T-helper 1 cell treated with Interleukin-12 subunit alpha and Interleukin-12 subunit beta and Interleukin-4 antibody, amounts not matched to agents 30 μg/mL and 1 μg/mL, for 36 hours (primary cell): Measurements from ENCODE around the gene MYO3B.
"Not testable (repeated sequence)": the region's sequence is repeated elsewhere in the genome, so short reads cannot be mapped to it uniquely, and the experiment has no call there.

ENCODE experiments used
- H3K27ac Mint-ChIP-seq: one replicate; pipeline ENCODE4 v1.8.0; 2021; ENCODE audit warnings: mild to moderate bottlenecking, mixed read lengths
- H3K27me3 Mint-ChIP-seq: one replicate; pipeline ENCODE4 v1.8.0; 2021; ENCODE audit warnings: low read depth, mixed read lengths
- H3K36me3 Mint-ChIP-seq: one replicate; pipeline ENCODE4 v1.8.0; 2021; ENCODE audit warnings: low read depth, mixed read lengths
- H3K4me1 Mint-ChIP-seq: one replicate; pipeline ENCODE4 v1.8.0; 2021; ENCODE audit warnings: low read depth, mixed read lengths
- H3K4me3 Mint-ChIP-seq: one replicate; pipeline ENCODE4 v1.8.0; 2021; ENCODE audit warnings: mild to moderate bottlenecking, moderate library complexity, mixed read lengths
- H3K9me3 Mint-ChIP-seq: one replicate; pipeline ENCODE4 v1.8.0; 2021; ENCODE audit warnings: mixed read lengths

The MYO3B gene

GRCh38 chr2:170189757-170190156 lies 11.8 kb downstream of the MYO3B start:
- peaks cover 8% of the 10 kb centered on the region for H3K27me3 Mint-ChIP-seq
- H3K36me3 Mint-ChIP-seq = no peaks in the 10 kb centered on the region
- H3K27ac Mint-ChIP-seq = no peak overlapping the region
- H3K4me1 Mint-ChIP-seq = no peaks in the 10 kb centered on the region
- peaks cover 33% of the 10 kb centered on the region for H3K9me3 Mint-ChIP-seq
- H3K4me3 Mint-ChIP-seq = no peak overlapping the region

DNA sequence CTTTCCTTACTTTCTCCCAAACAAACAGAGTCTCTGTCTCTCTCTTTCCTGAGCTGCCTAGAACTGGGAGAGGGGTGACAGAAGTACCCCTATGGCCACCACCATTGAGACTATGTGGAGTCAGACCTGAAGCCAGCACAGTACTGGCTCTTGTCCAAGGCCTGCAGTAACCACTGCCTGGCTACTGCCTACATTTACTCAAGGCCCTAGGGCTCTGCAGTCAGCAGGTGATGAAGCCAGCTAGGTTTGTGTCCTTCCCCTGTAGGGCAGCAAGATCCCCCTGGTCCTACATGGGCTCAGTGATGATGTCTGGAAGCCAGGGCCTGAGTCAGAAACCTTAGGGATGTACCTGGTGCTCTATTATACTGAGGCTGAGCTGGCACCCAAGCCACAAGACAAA lies 12.2 kb downstream of the MYO3B start:
- Mint-ChIP-seq H3K4me3 (no peak overlapping the region), H3K27me3 (peaks cover 8% of the 10 kb centered on the region), H3K9me3 (peaks cover 33% of the 10 kb centered on the region), H3K4me1 (no peaks in the 10 kb centered on the region), H3K36me3 (no peaks in the 10 kb centered on the region), H3K27ac (no peak overlapping the region)

DNA sequence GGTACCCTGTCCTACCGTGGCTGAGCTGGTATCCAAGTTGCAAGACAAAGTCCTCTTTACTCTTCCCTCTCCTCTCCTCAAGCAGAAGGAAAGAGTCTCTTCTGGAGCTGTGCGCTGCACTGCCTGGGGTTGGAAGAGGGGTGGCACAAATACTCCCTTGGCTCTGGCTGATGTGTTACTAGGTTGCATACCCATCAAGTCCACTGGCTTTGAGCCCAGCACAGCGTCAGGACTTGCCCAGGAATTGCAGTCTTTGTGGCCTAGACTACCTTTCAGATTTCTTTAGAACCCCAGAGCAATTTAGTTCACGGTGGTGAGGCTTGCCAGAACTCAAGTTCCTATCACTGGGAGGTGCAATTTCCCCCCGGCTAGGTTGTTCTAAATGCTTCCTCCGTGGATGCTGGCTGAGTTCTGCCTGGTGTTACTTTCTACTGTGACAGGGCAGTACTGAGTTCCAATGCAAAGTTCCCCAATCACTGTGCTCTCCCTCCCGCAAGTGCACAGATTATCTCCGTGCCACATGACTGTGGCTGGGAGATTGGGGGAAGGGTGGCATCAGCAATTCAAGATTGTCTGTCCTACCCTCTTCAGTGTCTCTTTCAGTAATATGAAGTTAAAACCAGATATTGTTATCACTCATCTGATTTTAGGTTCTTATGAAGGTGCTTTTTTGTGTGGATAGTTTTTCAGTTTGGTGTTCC lies 13.4 kb downstream of the MYO3B start:
- peaks cover 33% of the 10 kb centered on the region for H3K9me3 Mint-ChIP-seq
- H3K27ac Mint-ChIP-seq = no peak overlapping the region
- no peaks in the 10 kb centered on the region for H3K36me3 Mint-ChIP-seq
- peaks cover 8% of the 10 kb centered on the region for H3K27me3 Mint-ChIP-seq
- H3K4me1 Mint-ChIP-seq = no peaks in the 10 kb centered on the region
- no peak overlapping the region for H3K4me3 Mint-ChIP-seq

DNA sequence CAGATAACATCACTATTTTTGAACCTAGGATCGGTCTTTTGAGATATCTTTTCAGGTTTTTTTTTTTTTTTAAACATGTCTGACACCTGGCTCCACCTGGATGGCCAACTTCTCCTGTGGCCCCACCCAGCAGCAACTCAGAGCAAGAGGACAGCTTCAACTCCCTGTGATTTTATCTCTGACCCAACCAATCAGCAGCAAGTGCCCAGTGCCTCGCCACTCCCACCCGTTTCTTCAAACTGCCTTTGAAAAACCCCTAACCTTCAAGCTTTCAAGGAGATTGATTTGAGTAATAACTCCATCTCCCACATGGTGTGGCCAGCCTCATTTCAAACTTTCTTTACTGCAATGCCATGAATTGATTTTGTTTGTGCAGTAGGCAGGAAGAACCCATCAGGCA lies 19.0 kb downstream of the MYO3B start:
- Mint-ChIP-seq H3K9me3 (no peaks in the 10 kb centered on the region), H3K27me3 (peaks cover 19% of the 10 kb centered on the region), H3K36me3 (no peaks in the 10 kb centered on the region), H3K27ac (no peak overlapping the region), H3K4me3 (no peak overlapping the region), H3K4me1 (no peaks in the 10 kb centered on the region)

DNA sequence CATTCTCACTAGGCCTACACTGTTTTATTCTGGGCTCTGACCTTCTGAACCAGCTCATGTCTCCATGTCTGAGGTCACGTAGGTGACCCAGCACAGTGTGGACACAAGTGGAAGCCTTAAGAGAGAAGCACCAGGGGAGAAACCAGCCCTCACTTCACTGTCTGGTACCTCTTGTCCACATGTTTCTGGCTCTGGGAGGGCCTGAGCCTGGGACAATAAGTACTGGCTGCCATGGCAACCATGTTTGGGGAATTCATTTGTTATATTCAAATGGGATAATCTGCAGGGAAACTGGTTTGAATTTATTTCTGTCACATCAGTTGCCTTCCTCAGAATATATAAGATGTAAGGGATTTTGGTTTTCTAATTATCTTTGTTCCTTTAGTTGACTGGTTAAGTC lies 23.3 kb downstream of the MYO3B start:
- H3K9me3 Mint-ChIP-seq = no peaks in the 10 kb centered on the region
- H3K27me3 Mint-ChIP-seq = peaks cover 29% of the 10 kb centered on the region
- no peaks in the 10 kb centered on the region for H3K4me1 Mint-ChIP-seq
- H3K27ac Mint-ChIP-seq = no peak overlapping the region
- H3K4me3 Mint-ChIP-seq = no peak overlapping the region
- no peaks in the 10 kb centered on the region for H3K36me3 Mint-ChIP-seq

DNA sequence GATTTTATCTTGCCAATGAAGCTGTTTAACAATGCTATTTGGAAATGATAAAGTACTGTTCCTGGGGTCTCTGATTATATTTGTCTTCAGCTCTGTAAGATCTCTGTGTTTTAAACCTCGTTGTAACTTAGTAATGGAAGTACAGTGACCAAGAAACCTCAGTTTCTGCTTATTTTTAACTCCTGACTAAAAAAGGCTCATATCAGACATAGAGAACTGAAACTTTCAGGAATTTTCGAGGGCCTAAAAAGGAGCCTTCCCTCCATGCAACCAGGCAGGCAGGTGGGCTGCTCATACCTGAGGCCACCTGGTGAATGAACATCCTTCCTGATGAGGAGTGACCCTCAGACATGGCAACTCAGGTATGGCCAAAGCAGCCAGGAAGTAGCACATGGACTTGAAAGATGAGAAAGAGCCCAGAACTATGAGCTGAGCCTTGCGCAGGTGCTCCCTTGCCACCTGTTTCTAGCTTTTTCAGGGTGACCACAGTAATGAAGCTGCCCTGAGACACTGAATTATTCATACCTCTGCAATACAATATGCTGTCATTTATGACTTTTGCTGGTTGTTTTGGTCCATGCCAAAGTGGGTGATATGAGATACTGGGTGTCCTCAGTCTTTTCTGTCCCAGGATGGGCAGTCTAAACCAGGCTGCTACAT lies 23.9 kb downstream of the MYO3B start:
- Mint-ChIP-seq H3K4me1 (no peaks in the 10 kb centered on the region), H3K4me3 (no peak overlapping the region), H3K9me3 (no peaks in the 10 kb centered on the region), H3K27ac (no peak overlapping the region), H3K27me3 (peaks cover 24% of the 10 kb centered on the region), H3K36me3 (no peaks in the 10 kb centered on the region)

DNA sequence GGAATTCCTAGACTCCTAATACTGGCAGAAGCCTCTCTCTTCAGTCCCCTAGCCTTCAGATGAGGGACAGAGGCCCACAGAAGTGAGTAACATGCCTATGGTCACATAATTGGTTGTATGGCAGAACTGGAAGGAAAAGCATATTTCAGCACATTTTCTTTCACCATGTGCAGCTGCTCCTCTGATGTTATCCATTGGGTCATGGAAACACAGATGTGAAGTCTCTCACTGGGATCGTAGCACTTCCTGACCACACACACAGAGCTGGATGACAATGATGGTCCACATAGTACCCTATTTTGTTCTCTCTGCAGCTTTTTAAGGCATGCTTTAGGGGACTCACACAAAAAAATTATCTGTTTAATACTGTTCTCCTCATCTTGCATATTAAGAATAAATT lies 24.5 kb downstream of the MYO3B start:
- H3K27me3 Mint-ChIP-seq = peaks cover 28% of the 10 kb centered on the region
- no peak overlapping the region for H3K27ac Mint-ChIP-seq
- H3K36me3 Mint-ChIP-seq = no peaks in the 10 kb centered on the region
- no peak overlapping the region for H3K4me3 Mint-ChIP-seq
- H3K4me1 Mint-ChIP-seq = no peaks in the 10 kb centered on the region
- H3K9me3 Mint-ChIP-seq = no peaks in the 10 kb centered on the region

DNA sequence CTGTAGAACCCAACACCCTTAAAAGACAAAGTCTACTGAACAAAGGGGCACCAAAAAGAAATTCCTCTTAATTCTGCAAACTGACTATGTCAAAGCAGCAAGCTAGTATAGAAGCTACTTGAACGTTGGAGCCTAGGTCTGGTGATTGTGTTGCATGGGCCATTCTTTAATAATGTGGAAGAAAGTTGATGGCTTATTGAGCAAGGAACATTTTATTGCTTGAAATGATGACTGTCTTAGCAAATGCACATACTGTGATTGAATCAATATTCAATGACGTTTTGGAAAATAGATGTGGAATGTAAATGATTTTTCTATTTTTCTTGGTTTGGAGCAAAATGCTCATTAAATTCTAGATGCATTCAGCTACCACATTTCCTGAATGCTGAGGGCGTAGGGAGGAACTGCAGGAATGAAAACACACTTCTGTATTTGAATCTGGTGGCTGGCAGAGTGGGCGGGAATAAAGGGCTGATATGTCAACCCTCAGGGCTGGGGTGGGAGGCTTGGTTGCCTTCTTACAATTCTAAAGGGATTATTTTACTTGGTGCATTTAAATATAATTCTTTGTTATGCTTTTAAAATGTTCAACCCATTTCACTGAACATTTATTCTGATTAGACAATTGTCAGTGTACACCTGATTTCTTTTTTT lies 26.5 kb downstream of the MYO3B start:
- H3K27me3 Mint-ChIP-seq = peaks cover 18% of the 10 kb centered on the region
- no peak overlapping the region for H3K4me3 Mint-ChIP-seq
- H3K27ac Mint-ChIP-seq = no peak overlapping the region
- H3K36me3 Mint-ChIP-seq = no peaks in the 10 kb centered on the region
- no peaks in the 10 kb centered on the region for H3K9me3 Mint-ChIP-seq
- H3K4me1 Mint-ChIP-seq = no peaks in the 10 kb centered on the region

- H3K27me3 Mint-ChIP-seq = peaks cover 23% of the 10 kb centered on the region
- H3K4me1 Mint-ChIP-seq = no peaks in the 10 kb centered on the region
- no peaks in the 10 kb centered on the region for H3K36me3 Mint-ChIP-seq
Measured at GRCh38 chr2:170206246-170206645, 28.3 kb downstream of the MYO3B start.

DNA sequence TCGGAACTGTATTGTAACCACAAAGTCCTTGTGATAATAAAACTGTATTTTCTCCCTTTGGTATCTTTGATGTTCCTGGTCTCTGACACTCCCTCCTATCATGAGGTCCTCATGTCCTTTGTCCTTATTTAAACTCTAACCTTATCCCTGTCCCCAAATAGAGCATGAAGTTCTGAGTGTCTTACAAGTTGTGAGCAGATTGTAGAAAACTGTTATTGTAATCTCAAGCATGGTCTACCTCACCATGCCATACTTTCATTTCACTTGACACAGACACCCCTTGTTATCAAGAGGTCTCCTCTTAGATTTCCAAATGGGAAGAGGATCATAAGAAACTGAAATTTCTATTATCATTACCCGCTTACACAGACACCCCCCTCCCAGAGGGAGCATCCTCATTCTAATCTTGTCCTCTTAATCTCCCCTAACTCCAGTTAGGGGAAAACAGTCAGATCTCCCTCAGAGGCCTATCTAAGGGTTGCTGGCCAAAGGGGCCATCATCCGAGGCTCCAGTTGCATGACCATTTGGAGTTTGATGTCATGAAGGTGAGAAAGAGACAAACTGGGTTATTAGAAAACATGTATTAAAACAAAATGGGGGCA lies 29.0 kb downstream of the MYO3B start:
- no peak overlapping the region for H3K4me3 Mint-ChIP-seq
- peaks cover 23% of the 10 kb centered on the region for H3K27me3 Mint-ChIP-seq
- no peaks in the 10 kb centered on the region for H3K4me1 Mint-ChIP-seq
- no peaks in the 10 kb centered on the region for H3K9me3 Mint-ChIP-seq
- H3K36me3 Mint-ChIP-seq = no peaks in the 10 kb centered on the region
- no peak overlapping the region for H3K27ac Mint-ChIP-seq

More at GRCh38 chr2:170206246-170206645, 28.3 kb downstream of the MYO3B start:
- Mint-ChIP-seq H3K4me3 (no peak overlapping the region), H3K9me3 (no peaks in the 10 kb centered on the region), H3K27ac (no peak overlapping the region)

GRCh38 chr2:170207901-170208300 lies 30.0 kb downstream of the MYO3B start:
- no peak overlapping the region for H3K4me3 Mint-ChIP-seq
- H3K36me3 Mint-ChIP-seq = no peaks in the 10 kb centered on the region
- no peaks in the 10 kb centered on the region for H3K9me3 Mint-ChIP-seq
- peaks cover 23% of the 10 kb centered on the region for H3K27me3 Mint-ChIP-seq
- H3K4me1 Mint-ChIP-seq = no peaks in the 10 kb centered on the region
- H3K27ac Mint-ChIP-seq = no peak overlapping the region

GRCh38 chr2:170208967-170209366 lies 31.0 kb downstream of the MYO3B start:
- Mint-ChIP-seq H3K9me3 (no peaks in the 10 kb centered on the region), H3K4me1 (peaks cover 2% of the 10 kb centered on the region), H3K27me3 (peaks cover 18% of the 10 kb centered on the region), H3K27ac (no peak overlapping the region), H3K36me3 (no peaks in the 10 kb centered on the region), H3K4me3 (no peak overlapping the region)

DNA sequence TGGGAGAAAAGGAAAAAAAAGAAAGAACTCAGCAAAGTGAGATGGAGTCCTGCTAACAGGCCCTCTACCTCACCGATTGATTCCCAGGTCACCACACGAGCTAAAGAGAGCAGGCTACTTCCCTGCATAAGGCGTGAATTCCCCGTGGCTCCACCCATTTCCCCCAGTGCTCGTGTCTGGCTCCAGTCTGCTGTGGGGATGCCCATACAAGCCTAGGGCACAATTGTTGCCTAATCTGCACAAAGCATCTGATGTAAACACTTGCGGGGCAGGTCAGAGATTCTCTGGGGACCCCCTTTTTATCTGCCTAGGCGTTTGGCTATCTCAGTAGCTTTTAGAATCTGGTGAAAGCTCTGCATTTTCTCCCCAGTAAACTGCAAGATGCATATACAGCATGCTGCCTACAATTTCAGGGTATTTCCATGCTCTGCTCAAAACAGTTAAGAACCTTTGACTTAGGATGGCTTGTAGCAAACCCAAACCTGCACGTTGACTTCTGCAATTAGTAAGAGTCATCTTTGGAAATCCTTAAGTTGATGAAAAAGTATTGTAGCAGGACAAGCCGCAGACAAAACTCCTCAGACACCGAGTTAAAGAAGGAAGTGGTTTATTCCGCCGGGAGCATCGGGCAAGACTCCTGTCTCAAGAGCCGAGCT lies 34.8 kb downstream of the MYO3B start:
- no peaks in the 10 kb centered on the region for H3K36me3 Mint-ChIP-seq
- H3K27ac Mint-ChIP-seq = no peak overlapping the region
- H3K4me1 Mint-ChIP-seq = peaks cover 2% of the 10 kb centered on the region
- no peaks in the 10 kb centered on the region for H3K9me3 Mint-ChIP-seq
- H3K4me3 Mint-ChIP-seq = no peak overlapping the region
- peaks cover 4% of the 10 kb centered on the region for H3K27me3 Mint-ChIP-seq

- not testable (repeated sequence) for H3K4me1 Mint-ChIP-seq, H3K4me3 Mint-ChIP-seq, H3K36me3 Mint-ChIP-seq, H3K9me3 Mint-ChIP-seq, H3K27ac Mint-ChIP-seq, H3K27me3 Mint-ChIP-seq
Measured at GRCh38 chr2:170213281-170213625, 35.3 kb downstream of the MYO3B start.
